IPS DF 19.7 (cell line): ENCODE data around the gene NOS1AP.

Source experiments
- DNase-seq: peaks from one replicate; pipeline ENCODE4 v3.0.0-alpha.2; 2013; ENCODE audit warnings: low read depth, low spot score

NOS1AP gene

DNA sequence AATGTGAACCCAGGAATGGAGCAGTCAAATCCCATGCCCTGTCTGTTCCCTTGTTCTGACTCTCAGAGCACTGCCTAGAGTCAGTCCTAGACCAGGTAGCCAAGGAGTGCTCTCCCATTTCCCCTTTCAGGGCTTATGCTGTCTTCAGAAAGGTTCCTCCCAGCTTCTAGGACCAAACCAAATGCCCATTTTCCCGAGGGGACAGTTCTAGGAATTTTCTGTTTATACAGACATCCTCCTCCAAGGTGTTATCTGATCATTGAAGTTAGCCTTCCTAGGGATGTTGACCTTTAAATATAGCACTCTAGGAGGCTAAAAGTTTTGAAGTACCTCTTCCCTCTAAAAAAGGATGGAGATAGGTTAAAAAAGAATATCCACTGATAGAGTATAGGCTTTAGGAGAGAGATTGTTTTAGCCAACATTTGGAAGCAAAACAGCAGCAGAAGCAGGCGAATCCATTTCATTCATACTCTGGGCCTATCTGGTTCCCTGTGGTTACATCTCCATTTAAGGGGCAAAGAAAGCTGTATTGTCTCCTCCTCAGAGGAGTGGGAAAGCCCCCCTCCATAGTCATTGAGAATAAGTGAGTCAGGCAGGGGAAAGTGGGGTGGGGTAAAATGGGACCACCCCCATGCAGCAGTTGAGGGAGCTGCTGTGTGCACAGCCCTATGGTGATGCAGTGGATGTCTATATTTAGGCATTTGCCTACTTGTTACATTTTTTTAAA is 180.7 kb downstream of the NOS1AP start:
- no peak for DNase-seq

DNA sequence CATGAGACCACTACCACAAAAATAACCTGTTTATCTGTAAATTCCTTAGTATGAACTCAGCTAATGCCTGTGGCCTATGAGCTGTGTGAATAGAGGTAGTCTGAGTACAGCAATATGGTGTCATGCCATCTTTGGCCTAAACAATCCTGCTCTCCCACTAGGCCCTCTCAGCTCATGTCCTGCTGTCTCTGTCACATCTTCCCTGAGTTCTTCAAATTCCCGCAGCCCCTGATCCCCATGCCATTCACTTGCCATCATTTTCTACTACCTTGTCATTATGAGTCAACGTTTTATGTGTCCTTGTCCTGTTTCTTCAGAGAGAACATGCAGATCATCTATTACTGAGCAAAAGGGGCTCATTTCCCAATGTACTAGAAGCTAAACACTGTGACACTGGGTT is 181.6 kb downstream of the NOS1AP start:
- no peak for DNase-seq

DNA sequence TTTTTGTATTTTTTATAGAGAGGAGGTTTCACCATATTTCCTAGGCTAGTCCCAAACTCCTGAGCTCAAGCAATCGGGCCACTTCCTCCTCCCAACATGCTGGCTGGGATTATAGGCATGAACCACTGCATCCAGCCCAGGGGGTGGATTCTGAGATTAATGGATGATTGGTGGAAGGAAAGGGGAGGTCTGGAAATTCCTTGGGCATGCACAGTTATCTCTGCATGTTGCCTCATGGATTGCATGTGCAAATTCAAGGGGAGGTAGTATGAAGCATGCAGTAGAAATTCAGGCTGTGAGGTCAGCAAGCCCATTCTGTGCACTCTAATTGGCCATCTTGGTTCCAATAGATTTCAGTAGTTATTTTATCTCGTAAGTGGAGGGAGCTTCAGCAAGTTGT is 182.7 kb downstream of the NOS1AP start:
- no peak for DNase-seq

DNA sequence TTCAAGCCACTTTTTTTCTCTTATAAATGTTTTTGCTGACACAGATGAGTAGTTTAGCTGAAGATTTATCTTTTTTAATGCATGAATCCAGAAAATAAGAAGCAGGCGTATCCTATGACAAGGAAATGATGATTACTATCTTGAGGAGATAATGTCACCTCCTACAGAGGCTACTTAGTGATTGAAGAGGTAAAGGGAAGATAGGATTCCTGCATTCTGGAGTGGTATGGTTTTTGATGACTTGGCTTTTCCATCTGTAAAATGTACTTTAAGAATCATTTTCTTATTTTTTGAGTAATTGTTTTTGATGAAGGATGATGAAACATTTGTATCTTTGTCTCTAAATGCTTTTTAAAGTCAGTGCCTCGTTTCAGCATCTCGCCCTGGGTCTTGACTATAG is 184.3 kb downstream of the NOS1AP start:
- DNase-seq = no peak

DNA sequence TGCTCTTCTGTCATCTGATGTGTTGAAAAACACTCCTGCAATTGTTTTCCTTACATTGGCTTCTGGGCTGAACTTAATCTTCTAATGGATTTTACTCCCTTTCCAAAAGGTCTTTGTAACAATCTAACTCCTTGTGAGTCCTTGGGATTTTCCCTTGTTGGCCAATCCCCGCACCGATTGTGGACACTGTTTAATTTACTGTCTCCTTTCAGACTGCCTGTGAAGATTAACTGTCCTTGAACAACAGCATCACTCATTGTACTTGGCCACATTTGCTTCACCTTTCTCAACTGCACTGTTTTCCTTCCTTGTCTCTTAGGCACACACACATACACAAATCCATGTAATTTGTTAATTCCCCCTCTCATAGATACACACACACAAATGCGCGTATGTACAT is 186.8 kb downstream of the NOS1AP start:
- DNase-seq = no peak

DNA sequence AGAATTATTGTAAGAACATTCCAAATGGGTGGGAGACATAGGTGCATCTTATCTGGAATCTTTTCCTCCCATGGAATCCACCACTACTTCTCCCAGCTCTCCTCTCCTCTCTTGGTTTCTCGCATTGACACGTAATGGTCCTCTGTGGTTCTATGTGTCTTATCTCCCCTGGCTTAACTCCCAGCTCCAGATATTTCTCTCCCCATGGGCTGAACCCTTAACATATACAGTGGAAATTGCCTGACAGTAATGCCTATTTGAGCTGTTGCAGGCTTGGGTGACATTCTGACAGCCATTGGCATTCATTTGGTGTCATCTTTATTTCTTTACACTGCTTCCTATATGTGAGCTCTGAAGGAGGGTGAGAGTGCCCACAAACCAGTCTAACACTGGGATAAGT is 188.9 kb downstream of the NOS1AP start:
- no peak for DNase-seq

DNA sequence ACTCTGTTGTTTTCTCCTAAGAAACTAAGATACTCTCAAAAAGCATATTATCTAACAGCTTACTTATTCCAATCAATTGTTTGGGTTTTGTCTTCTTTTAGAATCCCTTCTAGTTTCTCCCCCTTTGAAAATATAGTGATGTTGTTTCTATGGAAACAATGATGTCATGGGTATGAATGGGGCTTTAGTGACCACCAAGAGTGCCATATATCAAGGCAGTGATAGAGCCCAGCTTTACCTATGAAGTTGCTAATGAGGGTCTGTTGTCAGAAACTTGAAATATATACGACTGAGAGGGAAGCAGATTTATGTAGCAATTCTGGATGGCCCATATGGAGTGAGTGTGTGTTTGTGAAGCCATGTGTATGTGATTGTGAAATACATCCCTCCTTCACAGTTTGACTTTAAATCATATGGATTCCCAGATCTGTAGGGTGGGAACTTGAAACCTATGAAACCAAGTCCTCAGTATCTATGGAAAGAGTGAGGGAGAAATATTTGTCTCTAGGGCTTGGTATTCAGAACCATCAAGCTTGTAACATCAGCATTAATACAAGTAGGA is 190.5 kb downstream of the NOS1AP start:
- DNase-seq = no peak

DNA sequence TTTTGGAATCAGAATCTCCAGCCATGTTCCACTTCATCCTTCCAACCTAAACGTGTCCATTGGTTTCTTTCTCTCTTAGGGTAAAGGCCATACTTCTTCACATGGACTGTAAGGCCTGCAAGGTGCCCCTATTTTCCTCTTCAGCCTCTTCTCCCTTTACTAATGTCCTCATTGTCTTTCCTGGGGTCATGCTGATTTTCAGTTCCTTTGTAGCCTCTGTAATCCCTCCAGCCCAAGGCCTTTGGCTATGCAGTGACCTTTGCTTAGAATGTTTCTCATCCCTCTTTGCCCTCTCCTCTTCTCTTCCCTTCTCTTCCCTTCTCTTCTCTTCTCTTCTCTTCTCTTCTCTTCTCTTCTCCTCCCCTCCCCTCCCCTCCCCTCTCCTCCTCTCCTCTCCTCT is 194.6 kb downstream of the NOS1AP start:
- DNase-seq = no peak

DNA sequence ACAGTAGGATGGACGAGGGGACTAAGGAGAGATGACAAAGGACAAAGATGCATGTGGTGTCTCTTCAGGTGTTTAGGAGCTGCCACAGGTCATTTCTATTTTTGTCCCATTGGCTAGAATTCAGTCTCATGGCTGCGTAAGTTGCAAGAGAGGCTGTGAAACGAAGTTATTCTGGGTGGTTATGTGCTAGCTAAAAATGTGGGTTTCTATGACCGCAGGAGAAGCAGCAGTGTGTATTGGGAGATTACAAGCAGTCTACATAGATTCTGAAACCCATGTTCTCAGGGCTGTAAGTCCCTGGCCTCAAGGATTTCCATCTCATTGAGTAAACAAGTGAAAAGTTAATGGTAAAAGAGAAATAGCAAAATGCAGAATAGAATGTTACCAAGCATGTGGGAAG is 196.5 kb downstream of the NOS1AP start:
- DNase-seq = no peak

DNA sequence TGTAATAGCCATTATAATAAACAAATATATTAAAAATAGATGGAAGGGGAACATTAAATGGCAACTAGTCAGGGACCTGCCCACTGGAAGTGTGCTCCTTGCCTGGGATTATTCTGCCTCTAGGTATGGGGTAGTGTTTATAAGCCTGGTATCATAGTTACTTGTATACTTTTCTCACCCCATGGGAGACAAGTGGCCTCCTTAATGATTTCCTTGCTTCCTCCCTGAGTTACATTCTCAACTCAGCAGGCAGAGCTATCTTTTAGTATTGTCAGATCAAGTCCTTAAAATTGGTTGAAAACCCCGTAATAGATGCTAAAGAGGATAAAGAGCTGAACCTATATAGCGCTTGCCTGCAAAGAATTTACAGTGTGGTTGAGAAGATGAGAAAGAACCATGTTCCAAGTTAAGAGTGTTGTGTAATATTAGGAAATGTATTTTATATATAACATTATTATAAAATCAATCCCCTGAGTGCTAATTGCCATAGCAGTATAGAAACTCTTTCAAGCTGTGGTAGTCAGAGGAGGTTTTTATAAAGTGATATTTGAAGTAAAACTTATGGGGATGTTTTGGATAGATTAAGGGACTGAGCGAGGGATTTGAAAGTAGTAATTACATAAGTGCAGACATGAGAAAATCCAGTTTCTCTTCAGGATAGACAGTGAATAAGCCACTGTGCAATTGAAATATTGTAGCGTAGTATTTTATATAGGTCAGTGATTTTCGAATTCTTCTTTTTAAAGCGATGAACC is 200.7 kb downstream of the NOS1AP start:
- no peak for DNase-seq

DNA sequence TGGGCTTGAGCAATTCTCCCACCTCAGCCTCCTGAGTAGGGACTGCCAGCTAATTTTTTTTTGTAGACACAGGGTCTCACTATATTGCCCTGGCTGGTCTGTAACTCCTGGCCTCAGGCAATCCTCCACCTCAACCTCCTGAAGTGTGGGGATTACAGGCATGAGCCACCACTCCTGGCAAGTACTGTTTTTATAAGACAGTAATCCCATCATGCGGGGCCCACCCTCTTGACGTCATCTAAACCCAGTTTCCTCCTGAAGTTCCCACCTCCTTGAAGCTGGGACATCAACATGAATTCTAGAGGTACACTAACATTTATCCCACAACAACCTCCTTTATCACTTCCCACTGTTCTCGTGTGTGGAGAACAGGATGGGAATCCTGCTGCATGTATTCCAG is 202.5 kb downstream of the NOS1AP start:
- DNase-seq = no peak

DNA sequence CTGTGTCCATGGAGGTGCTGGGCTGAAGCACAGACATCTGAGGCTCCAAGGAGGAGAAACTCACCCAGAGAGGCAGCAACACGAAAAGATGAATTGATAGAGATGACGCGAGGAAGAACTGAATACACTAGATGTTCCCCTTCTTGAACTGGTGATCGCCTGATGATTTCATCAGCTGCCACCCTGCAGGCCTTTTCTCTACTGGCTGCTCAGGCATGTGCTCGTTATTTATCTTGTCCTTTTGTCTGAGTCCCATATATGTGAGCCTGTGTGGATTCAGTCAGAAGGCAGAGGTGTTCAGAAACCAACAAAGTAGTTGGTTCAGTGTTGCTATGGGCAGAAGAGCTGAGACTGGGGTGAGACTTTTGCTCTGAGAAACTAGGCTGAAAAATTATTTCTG is 202.9 kb downstream of the NOS1AP start:
- DNase-seq = no peak

DNA sequence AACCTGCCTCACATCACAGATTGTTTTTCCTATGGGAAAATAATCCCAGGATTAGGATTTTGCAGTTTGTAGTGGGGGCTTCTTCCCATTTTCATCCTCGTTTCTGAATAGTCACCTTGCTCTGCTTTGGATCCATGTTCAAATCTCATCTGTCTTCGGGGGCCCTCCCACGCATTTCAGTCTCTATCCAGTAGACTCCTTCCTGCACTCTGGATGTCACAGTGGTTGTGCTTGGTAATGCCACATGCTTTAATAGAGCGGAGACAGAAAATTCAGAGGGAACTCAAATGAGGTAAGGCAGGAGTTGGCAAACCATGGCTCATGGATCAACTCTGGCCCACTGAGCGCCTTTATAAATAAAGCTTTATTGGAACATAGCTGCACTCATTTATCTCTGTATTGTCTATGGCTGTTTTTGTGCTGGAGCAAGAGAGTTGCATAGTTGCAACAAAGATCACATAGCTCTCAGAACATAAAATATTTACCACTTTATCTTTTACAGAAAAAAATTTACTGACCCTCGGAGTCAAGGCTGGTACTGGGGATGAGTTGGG is 206.2 kb downstream of the NOS1AP start:
- DNase-seq = no peak

DNA sequence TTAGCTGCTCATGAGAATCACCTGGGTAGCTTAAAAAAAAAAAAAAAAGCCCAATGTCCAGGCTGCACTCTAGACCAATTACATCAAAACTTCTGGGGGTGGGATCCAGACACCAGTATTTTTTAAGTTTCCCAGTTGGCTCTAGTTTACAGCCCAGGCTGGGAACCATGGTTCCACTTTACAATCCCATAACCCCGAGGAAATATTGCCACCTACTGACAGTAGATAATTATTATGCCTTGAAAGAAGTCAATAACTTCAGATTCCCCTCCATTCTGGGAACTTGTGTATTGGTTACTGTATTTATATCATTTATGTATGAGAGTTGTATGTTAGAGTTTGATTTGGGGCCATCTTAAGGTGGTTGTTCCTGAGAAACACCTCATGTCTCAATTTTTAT is 207.0 kb downstream of the NOS1AP start:
- no peak for DNase-seq

DNA sequence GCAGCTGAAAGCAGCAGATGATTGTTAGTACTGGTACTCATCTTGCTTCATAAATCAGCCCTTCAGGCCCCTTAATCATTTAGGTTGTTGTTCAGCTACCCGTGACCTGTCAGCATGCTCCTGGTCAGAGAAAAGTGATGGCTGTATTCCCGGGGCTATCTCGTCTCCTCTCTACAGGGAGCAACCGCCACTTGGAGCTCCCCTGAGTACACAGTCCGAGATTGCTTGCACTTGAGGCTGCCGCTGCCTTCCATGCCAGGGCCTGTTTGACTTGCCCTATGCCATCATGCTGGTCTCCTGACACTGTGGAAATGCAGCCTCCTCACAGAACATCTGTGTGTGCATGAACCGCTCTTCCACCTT is 209.6 kb downstream of the NOS1AP start:
- no peak for DNase-seq

DNA sequence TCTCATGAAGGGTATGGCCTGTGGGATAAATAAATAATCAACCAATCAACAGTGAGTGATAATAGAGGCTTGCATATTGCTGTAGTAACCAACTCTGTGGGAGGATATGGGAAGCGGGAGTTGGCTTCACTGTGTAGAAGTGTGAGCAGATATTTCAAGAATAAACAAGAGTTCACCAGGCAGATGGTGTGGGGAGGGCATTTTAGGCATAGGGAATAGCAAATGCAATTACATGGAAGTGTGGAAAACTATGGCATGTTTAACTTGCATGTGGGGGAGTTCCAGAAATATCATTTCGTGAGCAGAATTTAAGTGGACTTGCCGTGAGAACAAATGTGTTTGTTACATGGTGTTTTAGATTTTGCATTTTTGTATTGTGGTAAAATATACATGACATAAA is 211.9 kb downstream of the NOS1AP start:
- no peak for DNase-seq

DNA sequence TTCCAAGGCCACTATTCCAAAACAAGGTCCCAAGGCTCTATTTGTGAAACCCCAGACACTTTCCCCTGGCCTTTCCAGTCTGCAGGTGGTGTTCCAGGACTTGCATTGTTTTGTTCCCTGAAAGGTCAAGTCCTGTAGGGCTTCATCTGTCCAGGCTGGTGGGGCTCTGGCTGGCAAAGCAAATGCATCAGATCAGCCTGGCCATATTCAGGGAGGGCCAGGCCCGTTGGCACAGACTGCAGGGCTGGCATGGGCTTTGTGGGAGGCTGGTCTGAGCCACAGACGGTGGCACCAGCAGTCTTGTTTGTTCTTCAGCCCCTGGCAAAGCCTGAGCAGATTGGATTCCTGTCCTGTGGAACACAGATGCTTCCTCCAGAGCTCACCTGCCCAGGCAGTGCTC is 214.2 kb downstream of the NOS1AP start:
- DNase-seq = no peak

DNA sequence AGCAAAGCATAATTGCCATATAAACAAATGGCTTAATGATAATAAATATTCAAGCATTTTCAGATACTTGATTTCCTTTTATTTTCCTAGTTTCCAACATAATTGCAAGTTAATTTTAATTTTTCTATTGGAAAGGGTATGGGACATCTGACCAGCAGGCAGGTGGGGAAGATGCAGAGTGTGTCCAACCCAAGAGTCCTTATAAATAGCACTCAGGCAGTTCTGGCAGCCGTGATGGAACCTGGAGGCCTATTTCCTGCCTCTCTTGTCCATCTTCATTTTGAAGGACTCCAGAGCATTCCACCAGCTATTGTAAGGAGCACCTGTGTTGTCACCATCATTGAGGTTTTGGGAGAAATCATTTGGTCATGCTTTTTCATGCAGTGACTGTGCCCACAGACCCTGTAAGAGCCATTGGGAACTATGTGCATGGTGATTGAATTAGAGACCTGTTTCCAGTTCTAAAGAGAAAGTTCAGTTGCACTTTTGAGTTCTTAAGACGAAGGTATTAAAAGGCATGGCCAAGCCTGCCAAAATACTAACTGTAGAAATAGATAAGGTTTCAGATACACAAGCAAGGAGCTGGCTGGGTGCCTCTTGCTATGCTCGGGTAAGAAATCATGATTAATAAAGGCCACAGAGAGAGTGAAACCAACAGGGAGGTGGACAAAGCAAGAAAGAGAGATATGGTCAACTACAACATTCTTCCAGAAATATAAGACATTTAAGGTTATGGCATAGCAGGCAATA is 214.9 kb downstream of the NOS1AP start:
- no peak for DNase-seq

DNA sequence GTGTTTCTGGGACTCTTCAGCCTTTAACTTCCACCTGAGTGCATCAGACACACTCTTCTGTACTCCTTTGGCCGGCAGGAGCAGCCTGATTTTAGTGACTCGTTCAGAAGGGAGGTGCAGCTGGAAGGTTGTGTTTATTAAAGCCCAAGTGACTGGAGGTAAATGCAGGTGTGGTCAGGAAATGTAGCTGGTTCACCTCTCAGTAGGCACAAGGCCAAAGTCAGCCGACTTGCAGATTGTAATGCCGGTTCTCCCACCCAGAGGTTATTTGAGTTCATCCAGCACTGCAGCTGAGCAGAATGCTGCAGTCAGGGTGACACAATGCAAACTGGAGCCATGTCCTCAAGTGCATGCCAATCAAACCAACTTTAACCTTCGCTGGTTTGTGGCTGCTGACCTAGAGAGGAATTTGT is 215.7 kb downstream of the NOS1AP start:
- DNase-seq = no peak

DNA sequence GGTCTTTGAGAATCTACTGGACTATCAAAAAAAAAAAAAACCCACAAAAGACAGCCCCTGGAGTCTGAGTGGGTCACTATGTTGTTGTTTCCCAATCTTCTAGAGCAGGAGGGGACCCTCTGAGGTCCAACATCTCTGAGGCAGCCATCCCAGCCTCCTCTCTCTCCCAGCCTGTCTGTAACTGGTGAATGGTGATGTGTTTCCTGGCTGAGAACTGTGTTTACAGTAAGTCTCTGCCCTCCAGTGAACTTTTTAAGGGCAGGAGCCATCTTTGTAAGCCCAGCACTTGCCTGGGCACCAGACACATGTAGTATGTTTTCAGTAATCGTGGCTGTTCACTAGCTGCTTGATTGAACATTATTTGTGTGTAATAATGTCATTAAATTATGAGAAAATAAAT is 221.5 kb downstream of the NOS1AP start:
- DNase-seq = no peak

DNA sequence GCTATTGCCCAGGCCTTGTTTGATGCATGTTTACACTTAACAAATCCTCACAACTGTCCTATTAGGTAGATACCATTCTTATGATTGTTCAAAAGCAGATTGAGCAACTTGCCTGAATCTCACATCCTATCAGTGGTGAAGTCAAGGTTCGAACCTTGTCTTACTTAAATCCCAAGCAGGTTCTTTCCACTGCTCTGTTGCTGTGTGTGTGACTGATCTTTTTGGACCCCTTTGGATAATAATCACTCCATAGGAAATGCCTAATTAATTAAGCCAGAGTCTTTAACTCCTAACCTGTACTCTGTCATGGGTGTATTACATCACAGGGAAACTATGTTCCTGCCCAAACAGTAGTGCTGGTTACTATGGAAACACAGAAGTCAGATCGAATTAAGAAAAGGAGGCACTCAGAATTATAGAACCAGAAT is 222.9 kb downstream of the NOS1AP start:
- no peak for DNase-seq

DNA sequence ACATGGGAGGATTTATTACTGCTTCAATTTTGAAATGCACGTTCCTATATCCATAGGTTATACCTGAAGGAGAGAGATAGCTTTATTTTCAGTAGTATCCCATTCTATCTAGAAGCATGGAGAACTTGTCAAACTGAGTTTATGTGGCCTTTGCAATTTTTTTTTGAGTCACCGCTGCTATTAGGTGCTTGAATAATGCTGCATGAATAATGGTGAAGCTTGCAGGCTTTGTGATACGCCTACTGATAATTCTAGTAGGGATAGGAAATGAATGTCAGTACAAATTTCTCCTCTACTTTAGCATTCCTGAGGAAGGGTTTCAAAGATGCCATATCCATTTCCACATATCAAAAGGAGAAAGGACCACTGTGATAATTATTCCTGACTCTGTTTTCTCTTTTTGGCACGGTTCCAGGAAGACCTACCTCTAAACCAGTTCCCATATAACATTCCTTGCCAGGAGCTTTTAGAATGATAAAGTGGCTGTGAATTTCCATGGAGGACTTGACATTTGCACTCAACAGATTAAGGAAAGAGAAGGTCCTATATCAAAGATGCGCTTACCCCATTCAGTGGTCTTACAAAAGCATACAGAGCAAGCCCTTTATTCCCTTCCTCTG is 223.7 kb downstream of the NOS1AP start:
- DNase-seq = no peak
